Activated CD8-positive, alpha-beta T cell treated with anti-CD3 and anti-CD28 coated beads for 36 hours (primary cell): Measurements from ENCODE around the gene PKDCC. TPM values are rescaled to one million over a fixed set of nuclear protein-coding genes. Genes with fewer than 3 reads are reported as not detected.

Source experiments
- ATAC-seq: fragments of 200-7000 bp; cut with Tn5 transposase; one replicate; pipeline ENCODE4 v1.10.0; 2021; ENCODE audit warnings: mild to moderate bottlenecking, moderate library complexity
- CTCF ChIA-PET: fragments of 350-600 bp; sonication (Branson Sonifier 250); formaldehyde crosslinking; loops from one replicate; lab custom pipeline; 2021; ENCODE audit warnings: antibody characterized with exemption; lab: Charles Lee
- POLR2A ChIA-PET: fragments of 350-600 bp; sonication (Branson Sonifier 250); formaldehyde crosslinking; loops from one replicate; lab custom pipeline; 2021; ENCODE audit warnings: antibody characterized with exemption; lab: Charles Lee
- DNase-seq: peaks from one replicate; pipeline ENCODE4 v3.0.0-alpha.2; 2020
- H3K27ac Mint-ChIP-seq: one replicate; pipeline ENCODE4 v1.8.0; 2021; ENCODE audit warnings: mild to moderate bottlenecking, mixed read lengths
- H3K27me3 Mint-ChIP-seq: one replicate; pipeline ENCODE4 v1.8.0; 2021; ENCODE audit warnings: mixed read lengths
- H3K36me3 Mint-ChIP-seq: one replicate; pipeline ENCODE4 v1.8.0; 2021; ENCODE audit warnings: low read depth, mixed read lengths
- H3K4me1 Mint-ChIP-seq: one replicate; pipeline ENCODE4 v1.8.0; 2021; ENCODE audit warnings: low read depth, mixed read lengths
- H3K4me3 Mint-ChIP-seq: one replicate; pipeline ENCODE4 v1.8.0; 2021; ENCODE audit warnings: mild to moderate bottlenecking, moderate library complexity, mixed read lengths
- H3K9me3 Mint-ChIP-seq: one replicate; pipeline ENCODE4 v1.8.0; 2021; ENCODE audit warnings: mixed read lengths
- CTCF ChIP-seq: fragments of 200-600 bp; IDR thresholded peaks from one replicate; pipeline ENCODE4 v1.8.0; 2022; ENCODE audit warnings: antibody characterized with exemption, mild to moderate bottlenecking
- intact Hi-C: fragments of 100-400 bp; cut with micrococcal nuclease; formaldehyde crosslinking; loops from one replicate; pipeline ENCODE4 v1.10.0; 2022
- total RNA-seq, 2 experiments: library from RNA; stranded (reverse); gene quantifications; one replicate each; pipeline ENCODE4 v1.2.3, GENCODE V29; 2021

The PKDCC gene
- total RNA-seq, 2 experiments from 2014 or later: not detected

GRCh38 chr2:42071791-42072190, 24.0 kb downstream of the PKDCC start:
- Mint-ChIP-seq H3K4me1 (no peaks in the 10 kb centered on the region), H3K4me3 (no peak overlapping the region)
- DNase-seq: no peak

GRCh38 chr2:42072349-42073118, 24.7 kb downstream of the PKDCC start:
- Mint-ChIP-seq H3K36me3 (no peaks in the 10 kb centered on the region), H3K27ac (no peak overlapping the region), H3K9me3 (no peaks in the 10 kb centered on the region), H3K27me3 (peaks cover 6% of the 10 kb centered on the region), H3K4me3 (no peak overlapping the region), H3K4me1 (no peaks in the 10 kb centered on the region)
- POLR2A ChIA-PET: no interaction called here
- no peak for ATAC-seq
- CTCF ChIA-PET: interaction anchor here (1.0 to 1.2 kb wide), 2 partner anchors 15 to 219 kb away, joined by 4 read pairs; no protein-coding TSS in a partner anchor
- no peak for TF ChIP-seq CTCF
- intact Hi-C loops: no loop called here
- DNase-seq: no peak

More at GRCh38 chr2:42071791-42072190, 24.0 kb downstream of the PKDCC start:
- ATAC-seq: no peak
- CTCF ChIA-PET: no interaction called here
- Mint-ChIP-seq H3K27me3 (peaks cover 6% of the 10 kb centered on the region), H3K9me3 (no peaks in the 10 kb centered on the region), H3K27ac (no peak overlapping the region), H3K36me3 (no peaks in the 10 kb centered on the region)
- intact Hi-C loops: no loop called here
- TF ChIP-seq CTCF: no peak
- POLR2A ChIA-PET: no interaction called here

GRCh38 chr2:42073739-42074503, 26.1 kb downstream of the PKDCC start:
- DNase-seq (no peak), ATAC-seq (no peak)
- Mint-ChIP-seq H3K27ac (no peak overlapping the region), H3K27me3 (peaks cover 4% of the 10 kb centered on the region), H3K9me3 (no peaks in the 10 kb centered on the region), H3K4me3 (no peak overlapping the region), H3K36me3 (no peaks in the 10 kb centered on the region), H3K4me1 (no peaks in the 10 kb centered on the region)
- no peak for TF ChIP-seq CTCF
- POLR2A ChIA-PET: no interaction called here
- CTCF ChIA-PET: interaction anchor here (1.0 kb wide), 1 partner anchor 221 kb away, joined by 4 read pairs; no protein-coding TSS in a partner anchor
- intact Hi-C loops: no loop called here

- Mint-ChIP-seq H3K27me3 (peaks cover 3% of the 10 kb centered on the region), H3K9me3 (no peaks in the 10 kb centered on the region), H3K4me1 (no peaks in the 10 kb centered on the region), H3K27ac (no peak overlapping the region), H3K36me3 (no peaks in the 10 kb centered on the region), H3K4me3 (no peak overlapping the region)
- POLR2A ChIA-PET: no interaction called here
- CTCF ChIA-PET: interaction anchor here (0.8 to 1.1 kb wide), 3 partner anchors 11 to 205 kb away, joined by 3 to 4 read pairs (median 3); no protein-coding TSS in a partner anchor
- TF ChIP-seq CTCF: no peak
- ATAC-seq: no peak
- intact Hi-C loops: no loop called here
- DNase-seq: no peak
Observed at GRCh38 chr2:42074661-42075060, 26.8 kb downstream of the PKDCC start.
